HG03039 (cell line): ENCODE data around the gene CMTR2.
"Not testable (repeated sequence)": the region's sequence is repeated elsewhere in the genome, so short reads cannot be mapped to it uniquely, and the experiment has no call there.

Experiments used
- ATAC-seq: cut with Tn5 transposase; IDR thresholded peaks from one replicate; pipeline ENCODE4 v1.9.1; 2021; ENCODE audit warnings: mild to moderate bottlenecking, moderate library complexity; ENCODE audit not compliant: unreplicated experiment

CMTR2 gene, protein sequence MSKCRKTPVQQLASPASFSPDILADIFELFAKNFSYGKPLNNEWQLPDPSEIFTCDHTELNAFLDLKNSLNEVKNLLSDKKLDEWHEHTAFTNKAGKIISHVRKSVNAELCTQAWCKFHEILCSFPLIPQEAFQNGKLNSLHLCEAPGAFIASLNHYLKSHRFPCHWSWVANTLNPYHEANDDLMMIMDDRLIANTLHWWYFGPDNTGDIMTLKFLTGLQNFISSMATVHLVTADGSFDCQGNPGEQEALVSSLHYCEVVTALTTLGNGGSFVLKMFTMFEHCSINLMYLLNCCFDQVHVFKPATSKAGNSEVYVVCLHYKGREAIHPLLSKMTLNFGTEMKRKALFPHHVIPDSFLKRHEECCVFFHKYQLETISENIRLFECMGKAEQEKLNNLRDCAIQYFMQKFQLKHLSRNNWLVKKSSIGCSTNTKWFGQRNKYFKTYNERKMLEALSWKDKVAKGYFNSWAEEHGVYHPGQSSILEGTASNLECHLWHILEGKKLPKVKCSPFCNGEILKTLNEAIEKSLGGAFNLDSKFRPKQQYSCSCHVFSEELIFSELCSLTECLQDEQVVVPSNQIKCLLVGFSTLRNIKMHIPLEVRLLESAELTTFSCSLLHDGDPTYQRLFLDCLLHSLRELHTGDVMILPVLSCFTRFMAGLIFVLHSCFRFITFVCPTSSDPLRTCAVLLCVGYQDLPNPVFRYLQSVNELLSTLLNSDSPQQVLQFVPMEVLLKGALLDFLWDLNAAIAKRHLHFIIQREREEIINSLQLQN

DNA sequence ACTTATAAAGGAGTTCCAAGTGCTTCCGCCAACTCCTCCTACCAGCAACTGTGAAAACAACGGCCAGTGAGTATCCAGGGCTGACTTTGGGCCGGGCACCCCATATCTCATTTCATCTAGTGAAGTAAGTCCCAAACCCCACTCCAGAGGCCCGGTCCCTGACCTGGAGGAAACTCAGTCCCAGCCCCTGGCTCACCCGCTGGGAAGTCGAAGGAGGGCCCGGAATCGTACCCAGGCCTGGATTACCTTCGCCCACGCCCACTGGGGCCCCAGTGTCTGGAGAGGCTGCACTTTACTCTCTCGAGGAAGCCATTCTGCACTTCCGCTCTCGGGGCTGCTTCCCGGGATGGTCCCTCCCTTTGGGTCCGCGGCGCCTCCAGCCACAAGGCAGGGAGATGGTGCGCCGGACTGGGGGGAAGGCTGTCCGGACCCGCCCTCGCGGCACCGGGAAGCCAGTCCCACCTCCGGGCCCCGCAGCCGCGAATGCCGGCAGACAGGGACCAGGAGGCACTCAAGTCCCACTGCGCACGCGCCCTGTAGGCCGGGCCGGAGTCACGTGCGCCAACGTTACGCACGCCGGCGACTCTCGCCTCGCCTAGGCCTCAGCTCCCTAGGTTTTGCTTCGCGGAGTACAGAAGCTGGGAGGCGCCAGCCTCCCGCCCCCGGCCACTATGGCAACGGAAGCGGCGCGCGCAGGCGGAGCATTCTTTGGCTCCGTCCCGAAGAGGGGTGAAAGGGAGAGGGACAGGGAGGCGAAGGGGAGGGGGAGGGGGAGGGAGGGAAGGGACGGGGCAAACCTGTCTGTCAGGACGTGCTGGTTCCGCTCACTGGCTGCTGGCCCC, at the start of gene CMTR2:
TSS of gene CMTR2 (minus strand) at position 513 of the 842 bp plus-strand sequence. CDS start 3,482 bp downstream, outside the sequence.
- ATAC-seq = peak; percentile 93

DNA sequence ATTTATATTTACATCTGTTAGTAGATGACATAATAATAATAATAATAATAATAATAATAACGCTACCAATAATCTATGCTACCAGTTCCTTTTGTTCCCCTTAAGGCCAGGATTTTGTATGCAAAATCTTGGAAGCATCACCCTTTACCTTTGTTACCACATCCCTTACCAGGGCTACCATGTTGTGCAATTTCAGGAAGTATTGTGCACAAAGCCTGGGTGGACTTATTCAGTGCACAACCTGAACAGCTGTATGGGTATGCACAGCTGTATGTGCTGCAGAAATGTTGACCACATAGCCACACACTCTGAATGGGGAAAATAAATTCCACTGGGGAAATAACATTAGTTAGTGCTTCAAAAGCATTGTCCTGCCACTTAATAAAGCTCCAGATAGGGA, 49.4 kb upstream of the CMTR2 start:
- no peak for ATAC-seq

DNA sequence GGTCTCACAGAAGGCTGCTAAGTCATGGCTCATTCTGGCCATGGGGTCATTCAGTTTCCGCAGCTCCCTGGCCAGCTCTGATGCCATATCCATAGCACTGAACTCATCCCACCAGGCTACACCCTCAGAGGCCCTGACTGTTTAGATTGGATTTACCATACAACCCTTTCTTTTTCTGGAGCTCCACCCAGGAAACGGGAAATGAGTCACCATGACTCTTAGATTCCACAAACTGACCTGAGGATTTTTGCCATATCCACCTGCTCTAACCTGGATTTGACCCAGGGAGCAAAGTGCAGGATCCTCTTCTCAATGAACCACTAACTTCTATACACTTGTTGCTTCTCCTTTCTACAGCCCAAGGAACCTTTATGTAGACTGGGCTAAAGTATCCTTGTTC, 49.0 kb upstream of the CMTR2 start:
- no peak for ATAC-seq

DNA sequence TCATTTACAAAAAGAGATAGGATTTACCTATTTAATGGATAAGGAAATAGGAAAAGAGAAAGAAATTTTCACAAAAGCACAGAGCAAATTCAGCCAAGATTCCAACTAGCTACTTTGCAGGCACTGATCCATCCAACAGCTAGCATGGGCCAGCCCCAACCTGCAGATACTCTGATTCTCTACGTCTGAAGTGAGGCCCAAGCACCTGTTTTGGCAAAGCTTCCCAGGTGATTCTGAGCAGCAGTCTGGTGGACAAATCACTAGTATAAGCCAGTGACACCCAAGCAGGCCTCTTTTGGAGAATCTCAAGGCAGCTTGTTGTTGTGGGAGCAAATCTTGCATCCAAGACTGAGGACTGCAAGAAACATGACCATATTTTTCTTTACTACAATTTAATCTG, 48.4 kb upstream of the CMTR2 start:
- ATAC-seq = no peak

DNA sequence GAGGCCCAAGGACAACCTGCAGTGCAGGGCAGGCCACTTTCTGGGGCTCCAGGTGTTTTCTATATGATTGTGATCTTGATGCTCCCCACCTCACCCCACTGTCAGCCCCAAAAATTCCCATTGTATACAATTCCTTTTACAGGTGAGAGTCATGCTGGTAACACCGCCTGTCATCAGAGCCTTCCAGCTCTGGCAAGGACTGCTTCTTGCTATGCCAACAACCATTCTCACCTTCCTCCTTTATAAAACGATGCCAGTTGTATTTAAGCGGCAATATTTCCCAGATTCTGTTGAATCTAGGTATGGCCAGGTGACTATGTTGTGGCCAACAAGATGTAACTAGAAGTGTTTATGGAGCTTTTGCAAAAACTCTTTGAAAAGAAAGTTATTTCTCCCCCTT, 38.9 kb upstream of the CMTR2 start:
- no peak for ATAC-seq

DNA sequence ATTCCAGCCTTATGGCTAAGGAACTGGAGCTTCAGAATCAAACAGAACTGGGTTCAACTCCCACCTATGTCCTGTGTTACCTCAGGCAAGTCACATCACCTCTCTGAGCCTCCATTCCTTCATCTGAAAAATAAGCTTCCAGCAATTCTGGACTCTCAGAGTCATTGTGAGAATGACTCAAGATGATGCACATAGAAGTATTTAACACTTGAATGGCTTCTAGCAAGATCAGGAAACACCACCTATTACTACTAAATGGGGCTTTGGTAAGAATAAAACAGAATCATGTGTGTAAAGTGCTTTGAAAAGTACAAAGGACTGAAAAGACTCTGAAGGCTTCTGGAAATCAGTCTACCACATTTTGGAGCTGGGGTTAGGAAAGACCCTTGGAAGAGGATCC, 38.5 kb upstream of the CMTR2 start:
- ATAC-seq = no peak

DNA sequence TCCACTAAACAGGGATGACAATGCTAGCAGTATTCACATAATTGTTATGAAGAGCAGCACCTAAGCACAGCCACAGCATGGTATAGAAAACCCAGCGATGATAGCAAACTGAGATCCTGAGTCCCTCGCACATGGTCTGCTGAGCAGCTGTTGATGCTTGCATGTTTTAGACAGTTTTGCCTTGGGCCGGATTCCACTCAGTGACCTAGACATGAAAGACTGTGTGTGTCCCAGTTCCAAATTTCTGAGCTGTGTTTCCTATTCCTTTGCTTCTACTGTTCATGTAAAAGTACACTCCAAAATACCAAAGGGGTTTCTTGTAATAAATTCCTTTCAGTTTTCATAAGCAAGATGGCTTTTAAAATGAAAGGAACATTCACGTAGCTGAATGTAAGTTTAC, 30.8 kb upstream of the CMTR2 start:
- ATAC-seq = no peak

DNA sequence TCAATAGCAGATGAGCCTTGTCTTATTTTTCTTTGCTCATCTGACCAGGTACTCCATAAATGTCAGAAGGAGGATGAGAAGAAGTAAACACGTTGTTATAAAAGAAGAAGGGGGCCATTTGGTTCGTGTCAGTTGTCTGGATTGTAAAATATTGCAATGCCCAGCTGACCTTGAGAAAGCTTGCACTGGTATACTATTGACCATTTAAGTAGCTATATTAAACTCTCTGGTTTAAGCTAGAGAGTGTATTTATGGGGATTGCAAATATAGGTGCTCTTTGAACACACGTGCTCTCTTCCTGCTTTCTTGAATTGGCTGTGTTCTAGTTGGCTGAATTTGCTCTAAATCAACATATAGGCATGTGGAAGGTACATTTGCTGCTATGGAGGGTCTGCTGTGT, 26.1 kb upstream of the CMTR2 start:
- no peak for ATAC-seq

DNA sequence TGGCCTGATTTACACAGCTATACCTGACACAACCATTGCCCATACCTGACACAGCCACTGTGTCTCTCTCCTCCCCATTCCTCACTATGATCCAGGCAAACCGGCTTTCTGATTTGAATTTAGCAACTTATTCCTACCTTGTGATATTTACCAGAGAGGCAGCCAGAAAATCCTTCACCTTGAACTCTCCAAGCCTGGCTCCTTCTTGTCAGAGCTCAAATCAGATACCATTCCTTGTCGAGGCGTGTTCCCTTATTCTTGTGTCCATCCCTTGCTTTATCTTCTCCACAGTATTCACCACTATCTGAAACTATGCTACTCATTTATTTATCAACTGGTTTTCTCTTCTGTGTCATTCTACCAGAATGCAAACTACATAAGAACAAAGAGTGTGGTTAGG, 24.4 kb upstream of the CMTR2 start:
- not testable (repeated sequence) for ATAC-seq

DNA sequence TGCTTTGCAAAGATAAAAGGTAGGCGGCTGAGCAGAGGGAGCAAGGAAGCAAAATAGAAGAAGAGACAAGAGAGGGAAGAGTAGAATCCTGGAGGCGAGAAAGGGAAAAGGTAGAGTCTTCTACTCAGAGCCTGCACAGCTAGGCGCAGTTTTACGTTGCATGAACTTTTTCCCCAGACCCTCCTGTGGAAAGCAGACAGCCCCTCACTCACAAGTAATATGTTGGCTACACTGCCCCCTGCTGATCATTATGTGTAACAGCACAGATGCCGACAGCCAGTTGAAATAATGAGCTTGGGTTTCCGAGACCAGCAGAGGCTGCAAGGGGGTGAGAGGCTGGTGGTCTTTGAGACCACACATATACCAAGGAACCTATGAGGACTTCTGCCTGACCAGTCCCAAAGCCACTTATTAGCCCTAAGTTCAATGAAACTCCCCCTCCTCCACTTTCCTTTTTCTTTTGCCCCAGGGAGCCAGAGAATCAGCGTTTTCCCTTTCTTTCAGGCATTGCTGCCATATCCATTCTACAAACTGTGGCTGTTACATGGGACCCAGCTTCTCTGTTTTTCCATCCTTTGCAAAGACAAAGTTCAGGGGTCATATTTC, 22.5 kb upstream of the CMTR2 start:
- no peak for ATAC-seq

DNA sequence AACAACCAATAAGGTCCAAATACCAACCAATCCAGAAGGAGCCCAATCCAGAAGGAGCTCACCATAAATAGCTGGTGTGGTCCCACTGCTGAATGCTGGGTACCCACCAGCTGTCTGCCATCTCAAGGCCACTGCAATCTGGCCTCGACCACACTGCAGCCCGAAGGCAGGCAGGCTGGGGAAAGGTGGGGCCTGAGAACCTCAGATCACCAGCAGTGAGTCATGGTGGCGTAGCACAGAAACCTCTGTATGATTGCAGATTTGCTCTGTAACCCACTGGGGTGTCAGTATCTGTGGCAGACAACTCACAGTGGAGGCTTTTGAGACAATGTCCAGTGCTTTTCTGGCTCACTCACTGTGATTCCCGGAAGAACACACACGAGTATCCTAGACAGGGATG, 14.7 kb upstream of the CMTR2 start:
- ATAC-seq = no peak

DNA sequence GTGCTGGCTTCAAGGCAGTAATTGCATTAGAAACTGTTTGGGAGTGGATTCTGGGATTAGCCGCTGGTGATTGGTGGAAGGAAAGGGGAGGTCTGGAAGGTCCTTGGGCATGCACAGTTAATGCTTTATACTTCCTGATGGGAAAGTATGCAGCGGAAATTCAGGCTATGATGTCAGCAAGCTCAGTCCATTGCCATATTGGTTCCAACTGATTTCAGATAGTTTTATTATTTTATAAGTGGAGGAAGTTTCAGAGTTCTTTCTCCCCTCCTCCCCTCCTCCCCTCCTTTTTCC, 8.1 kb upstream of the CMTR2 start:
- ATAC-seq = no peak

DNA sequence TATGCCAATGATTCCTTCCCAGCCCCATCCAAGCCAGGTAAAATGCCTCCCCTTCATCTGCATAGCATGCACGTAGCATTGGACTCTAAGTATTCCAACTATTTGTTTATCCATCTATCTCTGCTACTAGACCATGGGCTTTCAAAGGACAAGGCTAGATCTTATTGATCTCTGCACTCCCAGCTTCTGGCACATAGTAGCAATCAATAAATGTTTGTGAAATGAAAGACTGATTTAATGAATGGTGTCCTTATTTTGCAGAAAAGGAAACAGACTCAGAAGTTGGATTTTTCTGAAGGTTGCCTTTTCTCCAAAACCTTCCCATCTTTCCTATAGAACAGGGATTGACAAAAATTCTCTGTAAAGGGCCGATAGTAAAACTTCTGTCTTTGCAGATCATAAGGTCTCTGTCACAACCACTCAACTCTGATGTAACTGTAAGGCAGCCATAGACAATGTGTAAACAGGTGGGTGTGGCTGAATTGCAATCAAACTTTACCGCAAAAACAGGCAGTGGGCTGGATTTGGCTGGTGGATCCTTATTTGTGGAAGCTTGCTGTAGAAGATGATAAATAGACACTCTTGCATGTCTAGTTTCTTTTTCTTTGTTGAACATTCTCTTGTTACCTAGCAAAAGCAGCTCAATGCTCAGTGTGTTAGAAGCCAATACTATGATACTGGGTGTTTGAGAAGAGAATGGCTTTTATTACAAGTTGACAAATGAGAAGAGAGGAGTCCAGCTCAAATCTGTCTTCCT, 7.6 kb upstream of the CMTR2 start:
- ATAC-seq = no peak

DNA sequence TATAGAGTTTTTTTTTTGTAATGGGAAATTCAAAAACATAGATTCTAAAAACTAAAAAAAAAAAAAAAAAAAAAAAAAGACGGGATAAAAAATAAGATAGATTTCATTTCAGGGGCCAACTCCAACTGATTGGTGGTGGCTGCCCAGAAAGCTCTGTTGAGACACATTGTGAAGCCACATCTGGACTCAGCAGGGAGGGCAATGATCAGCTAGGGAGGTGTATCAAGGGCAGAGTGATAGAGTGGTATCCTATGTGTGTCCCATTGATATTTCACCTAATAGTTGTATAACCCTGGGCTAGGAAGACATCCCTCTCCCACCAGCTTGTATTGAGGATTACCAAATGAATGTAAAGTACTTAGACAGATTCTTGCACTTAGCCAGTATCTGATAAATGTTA, 6.7 kb upstream of the CMTR2 start:
- ATAC-seq = no peak

DNA sequence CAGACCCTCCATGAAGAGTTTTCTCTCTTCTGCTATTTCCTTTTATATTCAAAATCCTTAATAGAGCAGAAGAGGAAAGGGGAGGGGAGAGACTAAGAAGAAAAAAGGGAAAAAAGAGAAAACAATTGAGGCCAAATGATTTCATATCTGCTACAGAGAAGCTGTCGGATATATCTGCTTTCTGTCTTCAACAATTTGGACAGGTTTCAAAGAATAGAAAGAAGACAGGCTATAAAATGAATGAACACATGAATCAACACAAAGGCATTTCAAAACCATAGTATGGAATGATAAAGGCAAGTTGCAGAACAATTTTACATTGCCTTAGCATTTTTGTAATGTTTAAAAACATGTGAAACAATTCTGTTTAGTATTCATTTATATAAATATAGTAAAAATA, 4.7 kb upstream of the CMTR2 start:
- no peak for ATAC-seq

DNA sequence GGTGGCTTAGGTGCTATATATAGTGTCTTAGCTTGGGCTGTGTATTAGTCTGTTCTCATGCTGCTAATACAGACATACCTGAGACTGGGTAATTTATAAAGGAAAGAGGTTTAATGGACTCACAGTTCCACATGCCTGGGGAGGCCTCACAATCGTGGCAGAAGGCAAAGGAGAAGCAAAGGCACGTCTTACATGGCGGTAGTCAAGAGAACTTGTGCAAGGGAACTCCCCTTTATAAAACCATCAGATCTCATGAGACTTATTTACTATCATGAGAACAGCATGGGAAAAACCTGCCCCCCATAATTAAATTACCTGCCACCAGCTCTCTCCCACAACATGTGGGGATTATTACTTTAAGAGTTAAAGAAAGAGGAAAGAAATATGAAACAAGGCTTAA, 2.9 kb upstream of the CMTR2 start:
- not testable (repeated sequence) for ATAC-seq

DNA sequence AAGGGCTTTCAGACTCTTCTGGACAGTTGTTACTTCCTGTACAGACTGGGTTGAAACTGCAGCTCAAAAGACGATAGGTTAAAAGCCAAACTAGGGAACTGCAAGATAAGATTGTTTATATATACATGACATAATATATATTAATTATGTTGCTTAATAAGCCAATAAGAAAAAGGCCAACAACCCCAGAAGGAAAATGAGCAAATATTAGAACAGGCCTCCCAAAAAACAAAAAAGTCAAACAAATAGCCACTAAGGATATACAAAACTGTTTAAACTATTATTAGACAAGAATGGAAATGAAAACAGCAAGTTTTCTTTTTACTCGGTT, 495 bp upstream of the CMTR2 start:
- no peak for ATAC-seq

DNA sequence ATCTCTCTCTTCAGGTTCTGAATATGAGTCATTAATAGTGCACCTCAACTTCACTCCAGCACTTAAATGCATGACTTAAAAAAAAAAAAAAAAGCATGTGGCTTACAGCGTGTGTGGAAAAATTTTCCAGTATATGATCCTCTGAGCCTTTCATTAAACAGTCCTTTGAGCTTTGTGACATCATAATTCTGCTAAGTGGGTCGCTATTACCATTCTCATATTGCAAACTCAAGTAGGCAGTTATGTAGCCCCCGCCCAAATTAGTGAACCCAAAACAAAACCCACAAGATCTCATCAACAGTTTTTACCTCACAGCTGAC, 672 bp downstream of the CMTR2 start:
- no peak for ATAC-seq

DNA sequence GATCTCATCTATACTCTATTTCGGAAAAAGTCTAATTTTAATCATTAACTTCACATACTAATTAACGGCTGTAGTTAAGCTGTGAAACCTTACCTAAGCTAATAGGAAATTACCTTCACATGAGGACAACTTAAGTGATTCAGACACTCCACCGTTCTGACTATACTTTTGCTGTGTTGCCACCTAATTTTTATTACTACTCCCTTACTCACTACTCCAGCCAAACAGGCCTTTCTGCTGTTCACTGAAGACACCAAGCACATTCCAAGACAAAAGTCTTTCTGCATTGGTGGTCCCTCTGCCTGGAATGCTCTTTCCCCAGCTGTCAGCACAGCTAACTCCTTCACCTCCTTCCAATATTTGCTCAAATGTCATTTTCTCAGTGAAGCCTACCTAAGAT, 1.3 kb downstream of the CMTR2 start:
- no peak for ATAC-seq

DNA sequence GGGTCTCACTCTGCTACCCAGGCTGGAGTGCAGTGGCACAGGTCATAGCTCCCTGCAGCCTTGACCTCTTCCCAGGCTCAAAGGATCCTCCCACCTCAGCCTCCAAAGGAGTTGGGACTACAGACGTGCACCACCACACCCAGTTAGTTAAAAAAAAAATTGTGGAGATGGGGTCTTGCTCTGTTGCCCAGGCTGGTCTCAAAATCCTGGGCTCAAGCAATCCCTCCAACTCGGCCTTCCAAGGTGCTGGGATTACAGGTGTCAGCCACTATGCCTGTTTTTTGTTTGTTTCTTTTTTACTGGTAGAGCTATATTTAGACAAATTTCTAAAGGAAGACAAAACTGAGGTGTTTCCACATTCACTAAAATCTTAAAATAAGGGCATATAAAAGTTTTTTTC, 1.7 kb downstream of the CMTR2 start:
- no peak for ATAC-seq

DNA sequence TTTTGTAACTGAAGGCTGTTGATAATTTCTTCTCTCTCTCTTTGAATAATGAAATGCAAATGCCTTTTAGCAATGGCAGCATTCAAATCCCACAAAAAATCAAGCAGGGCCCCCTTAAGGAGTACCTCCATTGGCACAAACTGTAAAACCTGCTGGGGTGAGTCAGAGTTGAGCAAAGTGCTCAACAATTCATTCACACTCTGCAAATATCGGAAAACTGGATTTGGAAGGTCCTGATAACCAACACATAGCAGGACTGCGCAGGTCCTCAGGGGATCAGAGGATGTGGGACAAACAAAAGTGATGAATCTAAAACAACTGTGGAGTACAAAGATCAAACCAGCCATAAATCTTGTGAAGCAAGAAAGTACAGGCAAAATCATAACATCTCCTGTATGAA, 5.6 kb downstream of the CMTR2 start:
- no peak for ATAC-seq
